Anterior cingulate cortex (tissue), 58 donors: ENCODE data around the gene FAM13B.
"Not testable (repeated sequence)": the region's sequence is repeated elsewhere in the genome, so short reads cannot be mapped to it uniquely, and the experiment has no call there.

Source experiments
- DNase-seq, 58 donors: peaks; one replicate each; lab custom pipeline; 2025; lab: John Stamatoyannopoulos, UW

The FAM13B gene

GRCh38 chr5:138035605-138036537, 3.0 kb upstream of the FAM13B start:
- DNase-seq = peak in 54 of 58 donors; percentile 5 to 93 (median 50)

- no peak for DNase-seq
Observed at GRCh38 chr5:138033907-138034306, 1.0 kb upstream of the FAM13B start.

GRCh38 chr5:138033386-138033808, 518 bp upstream of the FAM13B start:
- DNase-seq = peak in 7 of 58 donors; percentile 34 to 67 (median 48)

- peak in 46 of 58 donors; percentile 24 to 80 (median 64) for DNase-seq
Observed at GRCh38 chr5:138032028-138032571, 779 bp downstream of the FAM13B start.

GRCh38 chr5:138029944-138030343, 2.9 kb downstream of the FAM13B start:
- no peak for DNase-seq

- DNase-seq = no peak
Observed at GRCh38 chr5:138029501-138029900, 3.4 kb downstream of the FAM13B start.

GRCh38 chr5:138028971-138029365, 3.9 kb downstream of the FAM13B start:
- DNase-seq = no peak

GRCh38 chr5:138028262-138028970, 4.5 kb downstream of the FAM13B start:
- not testable (repeated sequence) for DNase-seq

GRCh38 chr5:138026793-138027192, 6.1 kb downstream of the FAM13B start:
- not testable (repeated sequence) for DNase-seq

- DNase-seq = no peak
Observed at GRCh38 chr5:138025285-138025684, 7.6 kb downstream of the FAM13B start.

GRCh38 chr5:138024117-138024516, 8.8 kb downstream of the FAM13B start:
- DNase-seq = no peak

- no peak for DNase-seq
Observed at GRCh38 chr5:138022912-138023311, 10.0 kb downstream of the FAM13B start.

- DNase-seq = no peak
Observed at GRCh38 chr5:138021771-138022170, 11.1 kb downstream of the FAM13B start.

- no peak for DNase-seq
Observed at GRCh38 chr5:138018849-138019248, 14.0 kb downstream of the FAM13B start.

GRCh38 chr5:138015916-138016315, 17.0 kb downstream of the FAM13B start:
- DNase-seq = no peak

- DNase-seq = no peak
Observed at GRCh38 chr5:138011991-138012390, 20.9 kb downstream of the FAM13B start.

- peak in 1 of 58 donors; percentile 4 for DNase-seq
Observed at GRCh38 chr5:138000102-138000723, 32.7 kb downstream of the FAM13B start.

GRCh38 chr5:137997726-137998213, 35.1 kb downstream of the FAM13B start:
- DNase-seq = no peak

- no peak for DNase-seq
Observed at GRCh38 chr5:137995749-137996128, 37.1 kb downstream of the FAM13B start.

GRCh38 chr5:137995077-137995748, 37.7 kb downstream of the FAM13B start:
- no peak for DNase-seq
